HCT116 (cell line): ENCODE results near the gene GRIN2A.

Experiments
- CBX3 ChIP-seq: IDR thresholded peaks from 2 replicates; pipeline ENCODE4 v1.6.1; 2012; ENCODE audit warnings: low read depth
- CEBPB ChIP-seq: IDR thresholded peaks from 2 replicates; pipeline ENCODE4 v1.6.1; 2012; ENCODE audit warnings: low read depth
- CTCF ChIP-seq, 3 experiments: fragments of 200-600 bp in 1 of 3; sonication (generic) in 1 of 3; IDR thresholded peaks in 2 of 3; conservative IDR thresholded peaks in 1 of 3; 2 replicates each; pipeline ENCODE4 v1.5.1; 2012 to 2017; ENCODE audit warnings: low read depth in 2 of 3, low read length in 2 of 3, antibody characterized with exemption in 1 of 3, borderline replicate concordance in 1 of 3, control low read depth in 1 of 3, mild to moderate bottlenecking in 1 of 3, mixed read lengths in 1 of 3, mixed run types in 1 of 3, moderate library complexity in 1 of 3; ENCODE audit not compliant: insufficient read depth in 1 of 3
- EGR1 ChIP-seq: IDR thresholded peaks from 2 replicates; pipeline ENCODE4 v1.6.1; 2012; ENCODE audit warnings: low read depth
- ELF1 ChIP-seq: IDR thresholded peaks from 2 replicates; pipeline ENCODE4 v1.6.1; 2012; ENCODE audit warnings: low read depth, borderline replicate concordance
- EZH2 ChIP-seq: fragments of 200-600 bp; sonication (generic); IDR thresholded peaks from 2 replicates; pipeline ENCODE4 v1.6.1; 2017; ENCODE audit warnings: antibody characterized with exemption, mixed run types
- EZH2phosphoT487 ChIP-seq: fragments of 200-600 bp; IDR thresholded peaks from 2 replicates; pipeline ENCODE4 v1.6.1; 2018; ENCODE audit warnings: antibody characterized with exemption, borderline replicate concordance
- MAX ChIP-seq: IDR thresholded peaks from 2 replicates; pipeline ENCODE4 v1.6.1; 2012
- POLR2A ChIP-seq: IDR thresholded peaks from 2 replicates; pipeline ENCODE4 v1.7.0; 2011; ENCODE audit warnings: borderline replicate concordance; ENCODE audit not compliant: insufficient read depth, insufficient read length; ENCODE audit errors: extremely low read depth
- POLR2AphosphoS5 ChIP-seq: IDR thresholded peaks from 2 replicates; pipeline ENCODE4 v1.6.1; 2011; ENCODE audit warnings: mild to moderate bottlenecking, low read depth, low read length, moderate library complexity
- RAD21 ChIP-seq: IDR thresholded peaks from 2 replicates; pipeline ENCODE4 v1.6.1; 2012; ENCODE audit warnings: low read depth, mild to moderate bottlenecking
- REST ChIP-seq: IDR thresholded peaks from 2 replicates; pipeline ENCODE4 v1.6.1; 2012; ENCODE audit warnings: low read depth
- ZBTB33 ChIP-seq: IDR thresholded peaks from 2 replicates; pipeline ENCODE4 v1.6.1; 2011; ENCODE audit warnings: mild to moderate bottlenecking, low read length, moderate library complexity; ENCODE audit not compliant: insufficient replicate concordance; ENCODE audit errors: extremely low read depth
- ZNF274 ChIP-seq: fragments of 200-500 bp; sonication (Bioruptor generic); IDR thresholded peaks from 2 replicates; pipeline ENCODE4 v1.6.1; 2014; ENCODE audit warnings: mild to moderate bottlenecking, low read depth, low read length, inconsistent platforms

- TF ChIP-seq MAX, result no peak
- TF ChIP-seq CTCF (IDR thresholded peaks at IDR 0.05 in 2 of 3, conservative IDR thresholded peaks at IDR 0.05 in 1 of 3; ENCODE audit: borderline replicate concordance in 1 of 3, insufficient read depth in 1 of 3, low read depth in 2 of 3, low read length in 2 of 3), result no peak
- TF ChIP-seq EZH2, result no peak
- TF ChIP-seq POLR2AphosphoS5, result no peak
- TF ChIP-seq POLR2A, result no peak
- TF ChIP-seq CBX3, result no peak
- TF ChIP-seq CEBPB, result no peak
- TF ChIP-seq EGR1, result no peak
- no peak for TF ChIP-seq EZH2phosphoT487
- TF ChIP-seq ZNF274, result no peak
- no peak for TF ChIP-seq REST
- TF ChIP-seq ELF1, result no peak
- no peak for TF ChIP-seq RAD21
- no peak for TF ChIP-seq ZBTB33
Observed at GRCh38 chr16:9898124-9898523, 284.1 kb downstream of the GRIN2A start.
